Choroid plexus epithelial cell (primary cell): ENCODE results near the gene SNX20.

Experiments used
- DNase-seq: peaks from one replicate; pipeline ENCODE4 v3.0.0-alpha.2; 2010; ENCODE audit warnings: low read depth
- H3K4me3 ChIP-seq: 2 replicates; pipeline ENCODE4 v1.5.1; 2011; ENCODE audit warnings: low read depth, mild to moderate bottlenecking, control low read depth, low read length, moderate library complexity
- CTCF ChIP-seq: conservative IDR thresholded peaks from 2 replicates; pipeline ENCODE4 v1.5.1; 2011; ENCODE audit warnings: low read depth, mild to moderate bottlenecking, control low read depth, inconsistent platforms, low read length, moderate library complexity

The SNX20 gene

GRCh38 chr16:50640919-50641817 lies 39.9 kb downstream of the SNX20 start:
- no peak for DNase-seq
- no peak overlapping the region for H3K4me3 ChIP-seq
- TF ChIP-seq CTCF, result no peak

- DNase-seq, result no peak
- no peak overlapping the region for H3K4me3 ChIP-seq
- TF ChIP-seq CTCF, result no peak
Measured at GRCh38 chr16:50640391-50640790, 40.7 kb downstream of the SNX20 start.

GRCh38 chr16:50638816-50639670 lies 42.1 kb downstream of the SNX20 start:
- no peak for TF ChIP-seq CTCF
- no peak overlapping the region for H3K4me3 ChIP-seq
- DNase-seq, result no peak

- no peak for DNase-seq
- TF ChIP-seq CTCF, result no peak
Measured at GRCh38 chr16:50637716-50638602, 43.2 kb downstream of the SNX20 start.

GRCh38 chr16:50636753-50637374 lies 44.2 kb downstream of the SNX20 start:
- TF ChIP-seq CTCF, result no peak
- no peak overlapping the region for H3K4me3 ChIP-seq
- DNase-seq, result no peak

More at GRCh38 chr16:50637716-50638602, 43.2 kb downstream of the SNX20 start:
- H3K4me3 ChIP-seq, result no peak overlapping the region
